Liver (tissue), 3 donors: Measurements from ENCODE around the gene OLFML2A.

Source experiments
- EGR1 ChIP-seq, 2 donors: IDR thresholded peaks; 2 replicates each; pipeline ENCODE4 v1.6.1; 2016 to 2018; ENCODE audit warnings: antibody characterized with exemption in 2 of 2, low read depth in 2 of 2
- GABPA ChIP-seq, 2 donors: IDR thresholded peaks in 1 of 2; conservative IDR thresholded peaks in 1 of 2; 2 replicates each; pipeline ENCODE4 v1.6.1; 2016; ENCODE audit warnings: antibody characterized with exemption in 2 of 2, mild to moderate bottlenecking in 1 of 2, moderate library complexity in 1 of 2
- HNF4G ChIP-seq: IDR thresholded peaks from 2 replicates; pipeline ENCODE4 v1.6.1; 2016; ENCODE audit warnings: antibody characterized with exemption
- JUND ChIP-seq, 2 donors: IDR thresholded peaks; 2 replicates each; pipeline ENCODE4 v1.6.1; 2016; ENCODE audit warnings: antibody characterized with exemption in 2 of 2
- NR2F2 ChIP-seq: IDR thresholded peaks from 2 replicates; pipeline ENCODE4 v1.6.1; 2016; ENCODE audit warnings: antibody characterized with exemption
- RAD21 ChIP-seq, 2 donors: IDR thresholded peaks; 2 replicates each; pipeline ENCODE4 v1.6.1; 2016; ENCODE audit warnings: antibody characterized with exemption in 2 of 2, mild to moderate bottlenecking in 2 of 2
- SP1 ChIP-seq: IDR thresholded peaks from 2 replicates; pipeline ENCODE4 v1.6.1; 2018; ENCODE audit warnings: antibody characterized with exemption, mild to moderate bottlenecking
- TAF1 ChIP-seq: conservative IDR thresholded peaks from 2 replicates; pipeline ENCODE4 v1.6.1; 2016; ENCODE audit warnings: antibody characterized with exemption, mild to moderate bottlenecking
- YY1 ChIP-seq: IDR thresholded peaks from 2 replicates; pipeline ENCODE4 v1.6.1; 2016; ENCODE audit warnings: antibody characterized with exemption, mild to moderate bottlenecking
- TF ChIP-seq, protein P1 (sequence below): fragments of 150-350 bp; IDR thresholded peaks from 2 replicates; pipeline ENCODE4 v1.5.1; 2017; ENCODE audit warnings: improper control_type of control experiment, low read depth, low read length; ENCODE audit not compliant: missing input control
- TF ChIP-seq, protein P2 (sequence below): IDR thresholded peaks from 2 replicates; pipeline ENCODE4 v1.6.1; 2016; ENCODE audit warnings: antibody characterized with exemption
- TF ChIP-seq, protein P3 (sequence below): IDR thresholded peaks from 2 replicates; pipeline ENCODE4 v1.6.1; 2016; ENCODE audit warnings: antibody characterized with exemption, mild to moderate bottlenecking
- TF ChIP-seq, protein P4 (sequence below): IDR thresholded peaks from 2 replicates; pipeline ENCODE4 v1.6.1; 2016; ENCODE audit warnings: antibody characterized with exemption
- TF ChIP-seq, protein P5 (sequence below): IDR thresholded peaks from 2 replicates; pipeline ENCODE4 v1.6.1; 2016; ENCODE audit warnings: antibody characterized with exemption
- donor health status: healthy.
- donor health status: healthy.

DNA sequence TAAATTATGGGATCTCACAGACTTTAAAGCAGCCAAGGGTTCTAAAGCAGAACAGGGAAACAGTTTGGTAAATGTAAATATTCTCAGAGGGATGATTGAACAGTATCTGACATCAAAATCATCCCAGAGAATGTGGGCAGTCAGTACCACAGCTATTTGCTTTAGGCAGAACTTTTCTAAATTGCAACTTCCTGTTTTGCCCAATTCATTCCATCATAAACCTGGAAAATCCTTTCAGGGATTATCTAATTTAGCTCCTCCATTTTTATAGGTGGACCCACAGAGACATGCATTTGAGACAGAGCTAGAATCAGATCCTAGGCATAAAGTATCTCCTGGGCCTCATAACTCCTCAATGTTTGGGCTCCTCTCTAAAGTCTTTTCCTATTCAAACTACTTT is 18.2 kb upstream of the OLFML2A start:
- TF ChIP-seq, protein P1, sequence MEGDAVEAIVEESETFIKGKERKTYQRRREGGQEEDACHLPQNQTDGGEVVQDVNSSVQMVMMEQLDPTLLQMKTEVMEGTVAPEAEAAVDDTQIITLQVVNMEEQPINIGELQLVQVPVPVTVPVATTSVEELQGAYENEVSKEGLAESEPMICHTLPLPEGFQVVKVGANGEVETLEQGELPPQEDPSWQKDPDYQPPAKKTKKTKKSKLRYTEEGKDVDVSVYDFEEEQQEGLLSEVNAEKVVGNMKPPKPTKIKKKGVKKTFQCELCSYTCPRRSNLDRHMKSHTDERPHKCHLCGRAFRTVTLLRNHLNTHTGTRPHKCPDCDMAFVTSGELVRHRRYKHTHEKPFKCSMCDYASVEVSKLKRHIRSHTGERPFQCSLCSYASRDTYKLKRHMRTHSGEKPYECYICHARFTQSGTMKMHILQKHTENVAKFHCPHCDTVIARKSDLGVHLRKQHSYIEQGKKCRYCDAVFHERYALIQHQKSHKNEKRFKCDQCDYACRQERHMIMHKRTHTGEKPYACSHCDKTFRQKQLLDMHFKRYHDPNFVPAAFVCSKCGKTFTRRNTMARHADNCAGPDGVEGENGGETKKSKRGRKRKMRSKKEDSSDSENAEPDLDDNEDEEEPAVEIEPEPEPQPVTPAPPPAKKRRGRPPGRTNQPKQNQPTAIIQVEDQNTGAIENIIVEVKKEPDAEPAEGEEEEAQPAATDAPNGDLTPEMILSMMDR = no peak
- TF ChIP-seq HNF4G (no peak), JUND (IDR thresholded peaks at IDR 0.05) (no peak), TAF1 (no peak), EGR1 (IDR thresholded peaks at IDR 0.05; ENCODE audit: low read depth in 2 of 2) (no peak), RAD21 (IDR thresholded peaks at IDR 0.05) (no peak), GABPA (IDR thresholded peaks at IDR 0.05 in 1 of 2, conservative IDR thresholded peaks at IDR 0.05 in 1 of 2) (no peak), NR2F2 (no peak), YY1 (no peak), SP1 (no peak)
- TF ChIP-seq, protein P2, sequence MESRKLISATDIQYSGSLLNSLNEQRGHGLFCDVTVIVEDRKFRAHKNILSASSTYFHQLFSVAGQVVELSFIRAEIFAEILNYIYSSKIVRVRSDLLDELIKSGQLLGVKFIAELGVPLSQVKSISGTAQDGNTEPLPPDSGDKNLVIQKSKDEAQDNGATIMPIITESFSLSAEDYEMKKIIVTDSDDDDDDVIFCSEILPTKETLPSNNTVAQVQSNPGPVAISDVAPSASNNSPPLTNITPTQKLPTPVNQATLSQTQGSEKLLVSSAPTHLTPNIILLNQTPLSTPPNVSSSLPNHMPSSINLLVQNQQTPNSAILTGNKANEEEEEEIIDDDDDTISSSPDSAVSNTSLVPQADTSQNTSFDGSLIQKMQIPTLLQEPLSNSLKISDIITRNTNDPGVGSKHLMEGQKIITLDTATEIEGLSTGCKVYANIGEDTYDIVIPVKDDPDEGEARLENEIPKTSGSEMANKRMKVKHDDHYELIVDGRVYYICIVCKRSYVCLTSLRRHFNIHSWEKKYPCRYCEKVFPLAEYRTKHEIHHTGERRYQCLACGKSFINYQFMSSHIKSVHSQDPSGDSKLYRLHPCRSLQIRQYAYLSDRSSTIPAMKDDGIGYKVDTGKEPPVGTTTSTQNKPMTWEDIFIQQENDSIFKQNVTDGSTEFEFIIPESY = no peak
- TF ChIP-seq, protein P3, sequence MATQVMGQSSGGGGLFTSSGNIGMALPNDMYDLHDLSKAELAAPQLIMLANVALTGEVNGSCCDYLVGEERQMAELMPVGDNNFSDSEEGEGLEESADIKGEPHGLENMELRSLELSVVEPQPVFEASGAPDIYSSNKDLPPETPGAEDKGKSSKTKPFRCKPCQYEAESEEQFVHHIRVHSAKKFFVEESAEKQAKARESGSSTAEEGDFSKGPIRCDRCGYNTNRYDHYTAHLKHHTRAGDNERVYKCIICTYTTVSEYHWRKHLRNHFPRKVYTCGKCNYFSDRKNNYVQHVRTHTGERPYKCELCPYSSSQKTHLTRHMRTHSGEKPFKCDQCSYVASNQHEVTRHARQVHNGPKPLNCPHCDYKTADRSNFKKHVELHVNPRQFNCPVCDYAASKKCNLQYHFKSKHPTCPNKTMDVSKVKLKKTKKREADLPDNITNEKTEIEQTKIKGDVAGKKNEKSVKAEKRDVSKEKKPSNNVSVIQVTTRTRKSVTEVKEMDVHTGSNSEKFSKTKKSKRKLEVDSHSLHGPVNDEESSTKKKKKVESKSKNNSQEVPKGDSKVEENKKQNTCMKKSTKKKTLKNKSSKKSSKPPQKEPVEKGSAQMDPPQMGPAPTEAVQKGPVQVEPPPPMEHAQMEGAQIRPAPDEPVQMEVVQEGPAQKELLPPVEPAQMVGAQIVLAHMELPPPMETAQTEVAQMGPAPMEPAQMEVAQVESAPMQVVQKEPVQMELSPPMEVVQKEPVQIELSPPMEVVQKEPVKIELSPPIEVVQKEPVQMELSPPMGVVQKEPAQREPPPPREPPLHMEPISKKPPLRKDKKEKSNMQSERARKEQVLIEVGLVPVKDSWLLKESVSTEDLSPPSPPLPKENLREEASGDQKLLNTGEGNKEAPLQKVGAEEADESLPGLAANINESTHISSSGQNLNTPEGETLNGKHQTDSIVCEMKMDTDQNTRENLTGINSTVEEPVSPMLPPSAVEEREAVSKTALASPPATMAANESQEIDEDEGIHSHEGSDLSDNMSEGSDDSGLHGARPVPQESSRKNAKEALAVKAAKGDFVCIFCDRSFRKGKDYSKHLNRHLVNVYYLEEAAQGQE = no peak
- TF ChIP-seq, protein P4, sequence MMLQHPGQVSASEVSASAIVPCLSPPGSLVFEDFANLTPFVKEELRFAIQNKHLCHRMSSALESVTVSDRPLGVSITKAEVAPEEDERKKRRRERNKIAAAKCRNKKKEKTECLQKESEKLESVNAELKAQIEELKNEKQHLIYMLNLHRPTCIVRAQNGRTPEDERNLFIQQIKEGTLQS = no peak
- TF ChIP-seq, protein P5, sequence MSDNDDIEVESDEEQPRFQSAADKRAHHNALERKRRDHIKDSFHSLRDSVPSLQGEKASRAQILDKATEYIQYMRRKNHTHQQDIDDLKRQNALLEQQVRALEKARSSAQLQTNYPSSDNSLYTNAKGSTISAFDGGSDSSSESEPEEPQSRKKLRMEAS = no peak
